Retinal pigment epithelial cell (primary cell): ENCODE measurements around the gene ZNF169.
"Not testable (repeated sequence)": the region's sequence is repeated elsewhere in the genome, so short reads cannot be mapped to it uniquely, and the experiment has no call there.

ENCODE experiments used
- DNase-seq: peaks from one replicate; pipeline ENCODE4 v3.0.0-alpha.2; 2010; ENCODE audit warnings: low read depth
- H3K4me3 ChIP-seq: 2 replicates; pipeline ENCODE4 v1.5.1; 2011; ENCODE audit warnings: mild to moderate bottlenecking, low read length, control low read depth, moderate library complexity
- TF ChIP-seq, protein P1 (sequence below): conservative IDR thresholded peaks from 2 replicates; pipeline ENCODE4 v1.5.1; 2011; ENCODE audit warnings: low read depth, low read length, control low read depth, inconsistent platforms

ZNF169 gene

GRCh38 chr9:94270009-94270408, 10.9 kb downstream of the ZNF169 start:
- DNase-seq, result no peak
- no peak overlapping the region for H3K4me3 ChIP-seq
- TF ChIP-seq, protein P1, sequence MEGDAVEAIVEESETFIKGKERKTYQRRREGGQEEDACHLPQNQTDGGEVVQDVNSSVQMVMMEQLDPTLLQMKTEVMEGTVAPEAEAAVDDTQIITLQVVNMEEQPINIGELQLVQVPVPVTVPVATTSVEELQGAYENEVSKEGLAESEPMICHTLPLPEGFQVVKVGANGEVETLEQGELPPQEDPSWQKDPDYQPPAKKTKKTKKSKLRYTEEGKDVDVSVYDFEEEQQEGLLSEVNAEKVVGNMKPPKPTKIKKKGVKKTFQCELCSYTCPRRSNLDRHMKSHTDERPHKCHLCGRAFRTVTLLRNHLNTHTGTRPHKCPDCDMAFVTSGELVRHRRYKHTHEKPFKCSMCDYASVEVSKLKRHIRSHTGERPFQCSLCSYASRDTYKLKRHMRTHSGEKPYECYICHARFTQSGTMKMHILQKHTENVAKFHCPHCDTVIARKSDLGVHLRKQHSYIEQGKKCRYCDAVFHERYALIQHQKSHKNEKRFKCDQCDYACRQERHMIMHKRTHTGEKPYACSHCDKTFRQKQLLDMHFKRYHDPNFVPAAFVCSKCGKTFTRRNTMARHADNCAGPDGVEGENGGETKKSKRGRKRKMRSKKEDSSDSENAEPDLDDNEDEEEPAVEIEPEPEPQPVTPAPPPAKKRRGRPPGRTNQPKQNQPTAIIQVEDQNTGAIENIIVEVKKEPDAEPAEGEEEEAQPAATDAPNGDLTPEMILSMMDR, result no peak

DNA sequence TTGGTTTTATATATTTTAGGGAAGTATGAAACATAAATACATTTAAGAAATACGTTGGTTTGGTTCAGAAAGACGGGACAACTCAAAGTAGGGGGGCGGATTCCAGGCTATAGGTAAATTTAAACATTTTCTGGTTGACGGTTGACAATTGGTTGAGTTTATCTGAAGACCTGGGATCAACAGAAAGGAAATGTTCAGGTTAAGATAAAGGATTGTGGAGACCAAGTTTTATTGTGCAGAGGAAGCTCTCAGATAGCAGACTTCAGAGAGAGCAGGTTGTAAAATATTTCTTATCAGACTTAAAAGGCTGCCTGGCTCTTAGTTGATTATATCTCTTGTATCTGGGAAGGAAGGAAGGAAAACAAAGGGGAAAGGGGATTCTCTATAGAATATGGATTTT, 17.9 kb downstream of the ZNF169 start:
- not testable (repeated sequence) for DNase-seq, H3K4me3 ChIP-seq

- TF ChIP-seq, protein P1, result no peak
- no peak overlapping the region for H3K4me3 ChIP-seq
Observed at GRCh38 chr9:94277885-94278536, 18.9 kb downstream of the ZNF169 start.

DNA sequence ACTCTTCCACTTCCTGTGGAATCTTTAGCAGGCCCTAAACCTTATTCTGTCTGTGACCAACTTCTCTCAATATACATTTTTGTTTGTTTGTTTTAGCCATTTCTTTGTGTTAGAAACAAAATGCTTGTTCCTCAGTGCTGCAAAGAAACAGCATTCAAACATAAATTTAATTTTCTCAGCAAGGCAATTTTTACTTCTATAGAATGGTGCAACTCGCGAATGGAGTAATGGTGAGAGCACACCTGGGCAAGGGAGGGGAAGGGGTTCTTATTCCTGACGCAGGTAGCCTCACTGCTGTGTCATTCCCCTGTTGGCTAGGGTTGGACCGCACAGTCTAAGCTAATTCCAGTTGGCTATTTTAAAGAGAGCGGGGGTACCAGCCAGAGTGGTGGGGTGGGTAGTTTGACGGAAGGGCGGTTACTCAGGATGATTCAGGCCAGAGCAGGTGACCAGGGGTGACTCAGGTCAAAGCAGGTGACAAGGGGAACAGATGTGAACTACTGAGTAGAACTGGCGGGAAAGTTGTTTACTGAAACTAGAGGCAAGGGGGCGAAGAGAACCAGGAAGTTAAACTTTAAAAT, 21.4 kb downstream of the ZNF169 start:
- H3K4me3 ChIP-seq, result no peak overlapping the region
- TF ChIP-seq, protein P1, result no peak

More at GRCh38 chr9:94277885-94278536, 18.9 kb downstream of the ZNF169 start:
- DNase-seq, result no peak

DNA sequence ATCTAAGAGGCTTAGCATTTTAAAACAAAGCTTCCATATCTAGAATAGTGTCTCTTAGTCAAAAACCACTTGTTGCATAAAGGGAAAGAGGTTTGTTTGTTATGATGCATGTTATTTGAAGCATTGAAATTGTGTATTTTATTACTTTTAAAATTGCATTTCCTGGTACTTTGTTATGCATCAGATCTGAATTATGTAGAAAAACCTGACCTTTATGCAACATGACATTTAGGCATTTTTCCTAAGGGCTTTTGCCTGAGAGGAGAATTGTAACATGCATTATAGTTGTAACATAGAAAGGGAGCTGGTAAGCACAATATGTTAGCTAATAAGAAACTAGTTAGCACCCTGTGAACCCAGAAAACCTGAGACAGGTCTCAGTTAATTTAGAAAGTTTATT, 22.0 kb downstream of the ZNF169 start:
- H3K4me3 ChIP-seq, result no peak overlapping the region
- TF ChIP-seq, protein P1, result no peak

More for the DNA sequence above, 21.4 kb downstream of the ZNF169 start:
- no peak for DNase-seq

DNA sequence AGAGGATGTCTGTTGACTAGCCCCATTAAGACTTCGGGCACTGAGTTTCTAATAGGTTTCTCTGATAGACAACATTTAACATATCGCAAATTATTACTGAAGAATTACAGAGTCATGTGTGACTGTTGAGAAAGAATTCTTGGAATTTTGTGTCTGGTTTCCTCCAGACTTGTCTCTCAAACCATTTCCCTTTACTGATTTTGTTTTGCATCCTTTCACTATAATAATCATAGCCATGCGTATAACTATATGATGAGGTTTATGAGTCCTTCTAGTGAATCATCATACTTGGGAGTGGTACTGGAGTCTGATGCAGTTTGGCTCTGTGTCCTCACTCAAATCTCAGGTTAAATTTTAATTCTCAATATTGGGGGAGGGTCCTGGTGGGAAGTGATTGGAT, 27.0 kb downstream of the ZNF169 start:
- TF ChIP-seq, protein P1, result no peak
- no peak overlapping the region for H3K4me3 ChIP-seq
- no peak for DNase-seq

More for the DNA sequence above, 22.0 kb downstream of the ZNF169 start:
- no peak for DNase-seq

DNA sequence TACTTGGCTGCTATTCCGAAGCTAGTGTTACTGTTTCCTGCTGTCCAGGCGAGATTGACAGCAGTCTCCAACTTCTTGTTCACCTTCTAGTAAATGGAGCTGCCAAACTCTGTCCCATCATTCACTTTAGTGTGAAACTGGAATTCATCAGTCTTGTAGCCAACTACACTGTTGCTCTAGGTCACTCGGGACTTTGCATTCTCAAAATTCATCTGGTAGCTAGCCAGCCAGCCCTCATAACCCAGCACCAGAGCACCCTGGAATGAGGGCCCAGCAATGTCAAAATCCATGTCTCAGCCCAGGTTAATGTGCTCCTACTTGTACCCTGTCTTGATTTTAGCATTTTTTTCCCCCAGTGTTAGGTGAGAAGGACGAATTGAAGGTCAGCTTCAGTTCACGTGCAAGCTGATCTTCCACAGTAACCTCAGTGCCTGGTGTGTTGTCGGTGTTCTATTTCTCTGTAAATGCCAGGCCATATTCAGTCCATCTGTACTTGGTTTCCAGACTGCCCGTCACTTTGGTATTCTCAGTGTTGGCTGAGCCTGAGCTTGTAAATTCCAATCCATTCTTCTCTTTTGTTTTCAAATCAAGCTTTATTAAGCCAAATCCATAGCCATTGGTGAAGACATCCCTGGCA, 28.9 kb downstream of the ZNF169 start:
- TF ChIP-seq, protein P1, result no peak
- DNase-seq, result no peak
- H3K4me3 ChIP-seq, result no peak overlapping the region
